H1 (cell line): ENCODE results near the gene SCYGR1. TPM values are rescaled to one million over a fixed set of nuclear protein-coding genes. Genes with fewer than 3 reads are reported as not detected.

Source experiments
- CTCF ChIA-PET: fragments of 300-600 bp; sonication (Branson Sonifier 250); formaldehyde crosslinking; loops from one replicate; lab custom pipeline; 2021; ENCODE audit not compliant: partially characterized antibody; lab: Charles Lee
- POLR2A ChIA-PET: fragments of 300-600 bp; sonication (Branson Sonifier 250); formaldehyde crosslinking; loops from one replicate; lab custom pipeline; 2021; ENCODE audit warnings: inconsistent platforms; ENCODE audit not compliant: partially characterized antibody; lab: Charles Lee
- DNase-seq, 2 experiments: peaks; one replicate each; pipeline versions ENCODE4 v3.0.0 to v3.0.0-alpha.2; 2010 to 2022; ENCODE audit warnings: low spot score in 2 of 2, low read depth in 1 of 2, mixed read lengths in 1 of 2
- FAIRE-seq: peaks from 2 replicates; lab custom pipeline; 2011; peaks lifted over from hg19 to GRCh38; lab: Jason Lieb, UNC
- H2AFZ ChIP-seq: 2 replicates; pipeline ENCODE4 v1.8.1; 2012; ENCODE audit warnings: low read length, inconsistent platforms
- H2AK5ac ChIP-seq: 2 replicates; pipeline ENCODE4 v1.6.1; 2013; ENCODE audit warnings: low read depth, low read length
- H2BK120ac ChIP-seq: replicated peaks from 2 replicates; pipeline ENCODE3; 2013; ENCODE audit warnings: low read depth, low read length, inconsistent platforms
- H2BK12ac ChIP-seq: 2 replicates; pipeline ENCODE4 v1.6.1; 2013; ENCODE audit warnings: low read depth, low read length
- H2BK15ac ChIP-seq: 2 replicates; pipeline ENCODE4 v1.6.1; 2013; ENCODE audit warnings: low read length
- H2BK20ac ChIP-seq: 2 replicates; pipeline ENCODE4 v1.6.1; 2013; ENCODE audit warnings: low read length
- H2BK5ac ChIP-seq: 2 replicates; pipeline ENCODE4 v1.6.1; 2013; ENCODE audit warnings: low read depth, low read length
- H3K14ac ChIP-seq: 2 replicates; pipeline ENCODE4 v1.6.1; 2013; ENCODE audit warnings: inconsistent platforms; ENCODE audit not compliant: insufficient read length
- H3K18ac ChIP-seq: 2 replicates; pipeline ENCODE4 v1.6.1; 2013; ENCODE audit warnings: low read length; ENCODE audit errors: extremely low read depth
- H3K23ac ChIP-seq: 2 replicates; pipeline ENCODE4 v1.6.1; 2013; ENCODE audit warnings: inconsistent platforms; ENCODE audit not compliant: insufficient read length
- H3K23me2 ChIP-seq: 2 replicates; pipeline ENCODE4 v1.6.1; 2013; ENCODE audit warnings: low read depth, low read length
- H3K27ac ChIP-seq: 2 replicates; pipeline ENCODE4 v1.6.1; 2011; ENCODE audit warnings: low read depth, low read length, inconsistent platforms
- H3K27me3 ChIP-seq, 4 experiments: replicated peaks in 1 of 4; 1 replicate in 1 of 4; 2 replicates in 3 of 4; pipeline versions ENCODE4 v1.6.1 to v1.8.1; 2011 to 2013; ENCODE audit warnings: low read length in 3 of 4, mild to moderate bottlenecking in 3 of 4, inconsistent platforms in 2 of 4, mixed read lengths in 2 of 4, moderate library complexity in 1 of 4; ENCODE audit not compliant: control insufficient read depth in 3 of 4, insufficient read depth in 3 of 4; ENCODE audit errors: extremely low read depth in 1 of 4
- H3K36me3 ChIP-seq, 4 experiments: 2 replicates each; pipeline versions ENCODE4 v1.6.1 to v1.8.1; 2011 to 2013; ENCODE audit warnings: mild to moderate bottlenecking in 4 of 4, low read length in 3 of 4, moderate library complexity in 2 of 4, control low read depth in 1 of 4, inconsistent platforms in 1 of 4; ENCODE audit not compliant: insufficient read depth in 4 of 4, control insufficient read depth in 2 of 4
- H3K4ac ChIP-seq: replicated peaks from 2 replicates; pipeline ENCODE3; 2013; ENCODE audit warnings: low read length, low read depth, mixed read lengths, inconsistent platforms; ENCODE audit not compliant: insufficient read length
- H3K4me1 ChIP-seq, 4 experiments: replicated peaks in 1 of 4; 1 replicate in 1 of 4; 2 replicates in 3 of 4; pipeline versions ENCODE4 v1.6.1 to v1.8.1; 2011 to 2013; ENCODE audit warnings: low read length in 3 of 4, inconsistent platforms in 2 of 4, mixed read lengths in 1 of 4; ENCODE audit not compliant: insufficient read depth in 4 of 4, control insufficient read depth in 3 of 4
- H3K4me2 ChIP-seq, 2 experiments: 2 replicates each; pipeline versions ENCODE4 v1.6.1 to v1.8.1; 2011 to 2013; ENCODE audit warnings: low read depth in 2 of 2, low read length in 2 of 2, control low read depth in 1 of 2, inconsistent platforms in 1 of 2, mild to moderate bottlenecking in 1 of 2; ENCODE audit not compliant: insufficient read depth in 1 of 2
- H3K4me3 ChIP-seq, 4 experiments: fragments of 200-600, 300-600 bp in 1 of 4; sonication (generic), shearing (Covaris generic), sonication (Bioruptor Twin) in 1 of 4; 2 replicates each; pipeline versions ENCODE4 v1.5.1 to v1.8.1; 2011 to 2016; ENCODE audit warnings: low read length in 4 of 4, low read depth in 3 of 4, control low read depth in 2 of 4, inconsistent platforms in 2 of 4, mild to moderate bottlenecking in 2 of 4, mixed read lengths in 1 of 4, moderate library complexity in 1 of 4; ENCODE audit not compliant: insufficient read depth in 2 of 4; ENCODE audit errors: extremely low read depth in 1 of 4
- H3K56ac ChIP-seq: replicated peaks from 2 replicates; pipeline ENCODE3; 2013; ENCODE audit warnings: low read depth, mild to moderate bottlenecking, mixed read lengths, low read length, inconsistent platforms; ENCODE audit not compliant: insufficient read length
- H3K79me1 ChIP-seq: 2 replicates; pipeline ENCODE4 v1.6.1; 2013; ENCODE audit warnings: low read depth, low read length, control low read depth
- H3K79me2 ChIP-seq, 2 experiments: 2 replicates each; pipeline versions ENCODE4 v1.6.1 to v1.8.1; 2012 to 2013; ENCODE audit warnings: low read length in 2 of 2, mild to moderate bottlenecking in 2 of 2, inconsistent platforms in 1 of 2; ENCODE audit not compliant: insufficient read depth in 2 of 2, control insufficient read depth in 1 of 2
- H3K9ac ChIP-seq, 4 experiments: replicated peaks in 1 of 4; 1 replicate in 1 of 4; 2 replicates in 3 of 4; pipeline versions ENCODE4 v1.6.1 to v1.8.1; 2011 to 2013; ENCODE audit warnings: low read depth in 3 of 4, low read length in 3 of 4, control low read depth in 2 of 4, mild to moderate bottlenecking in 2 of 4, moderate library complexity in 2 of 4, inconsistent platforms in 1 of 4; ENCODE audit errors: extremely low read depth in 1 of 4
- H3K9me3 ChIP-seq, 2 experiments: 2 replicates each; pipeline versions ENCODE4 v1.6.1 to v1.8.1; 2012 to 2013; ENCODE audit warnings: mild to moderate bottlenecking in 2 of 2, moderate library complexity in 2 of 2, control low read depth in 1 of 2, inconsistent platforms in 1 of 2, low read depth in 1 of 2, low read length in 1 of 2, mixed read lengths in 1 of 2; ENCODE audit not compliant: insufficient read depth in 2 of 2
- H4K20me1 ChIP-seq, 2 experiments: replicated peaks in 1 of 2; 2 replicates each; pipeline versions ENCODE3 to v1.8.1; 2011 to 2013; ENCODE audit warnings: inconsistent platforms in 2 of 2, low read length in 2 of 2, mild to moderate bottlenecking in 1 of 2; ENCODE audit not compliant: insufficient read depth in 2 of 2, control insufficient read depth in 1 of 2
- H4K5ac ChIP-seq: 2 replicates; pipeline ENCODE4 v1.6.1; 2013; ENCODE audit warnings: low read length, low read depth, mixed read lengths, inconsistent platforms; ENCODE audit not compliant: insufficient read length
- H4K8ac ChIP-seq: 2 replicates; pipeline ENCODE4 v1.8.0; 2013; ENCODE audit warnings: mild to moderate bottlenecking, moderate library complexity, low read length, inconsistent platforms; ENCODE audit not compliant: insufficient read depth; ENCODE audit errors: extremely low read depth
- H4K91ac ChIP-seq: replicated peaks from 2 replicates; pipeline ENCODE3; 2013; ENCODE audit warnings: low read length, mixed read lengths, inconsistent platforms; ENCODE audit not compliant: insufficient read length
- ASH2L ChIP-seq: fragments of 200-600, 300-600 bp; sonication (generic); IDR thresholded peaks from one replicate; pipeline ENCODE4 v1.7.1; 2017; ENCODE audit warnings: low read length
- BACH1 ChIP-seq: IDR thresholded peaks from 2 replicates; pipeline ENCODE4 v1.6.1; 2012; ENCODE audit warnings: low read length, improper control_type of control experiment
- CHD1 ChIP-seq: IDR thresholded peaks from 2 replicates; pipeline ENCODE4 v1.6.1; 2012; ENCODE audit warnings: low read depth, low read length, improper control_type of control experiment
- JUN ChIP-seq: IDR thresholded peaks from 2 replicates; pipeline ENCODE4 v1.6.1; 2011; ENCODE audit warnings: low read depth, mild to moderate bottlenecking, improper control_type of control experiment, low read length
- KDM4A ChIP-seq: IDR thresholded peaks from one replicate; pipeline ENCODE4 v1.7.1; 2012; ENCODE audit warnings: low read depth, mild to moderate bottlenecking, moderate library complexity, low read length, inconsistent platforms; ENCODE audit not compliant: severe bottlenecking
- RFX5 ChIP-seq: IDR thresholded peaks from 2 replicates; pipeline ENCODE4 v1.6.1; 2011; ENCODE audit warnings: low read depth, low read length, improper control_type of control experiment, borderline replicate concordance
- RNF2 ChIP-seq: fragments of 200-900, 300-1000 bp; sonication (generic); IDR thresholded peaks from 2 replicates; pipeline ENCODE4 v1.7.1; 2016; ENCODE audit warnings: borderline replicate concordance, low read depth, mild to moderate bottlenecking, antibody characterized with exemption, low read length; ENCODE audit not compliant: poor library complexity, severe bottlenecking; ENCODE audit errors: missing control alignments
- RXRA ChIP-seq: IDR thresholded peaks from 2 replicates; pipeline ENCODE4 v1.6.1; 2011; ENCODE audit warnings: low read depth, mild to moderate bottlenecking, low read length, moderate library complexity; ENCODE audit not compliant: insufficient read depth
- SIX5 ChIP-seq: IDR thresholded peaks from 2 replicates; pipeline ENCODE4 v1.6.1; 2011; ENCODE audit warnings: mild to moderate bottlenecking, low read depth, low read length
- TEAD4 ChIP-seq: IDR thresholded peaks from 2 replicates; pipeline ENCODE4 v1.6.1; 2012; ENCODE audit warnings: low read depth, low read length, inconsistent platforms, mixed read lengths
- YY1 ChIP-seq: IDR thresholded peaks from 2 replicates; pipeline ENCODE4 v1.6.1; 2011; ENCODE audit warnings: low read depth, mild to moderate bottlenecking, low read length
- WGBS, 2 experiments: shearing (Covaris generic) in 1 of 2; methylation state at CpG; one replicate each; pipeline versions ENCODE4 v1.1.6 to v1.1.7; 2013 to 2015; ENCODE audit warnings: low lambda C conversion rate in 2 of 2, mixed read lengths in 2 of 2, inconsistent platforms in 1 of 2, low coverage in 1 of 2, missing lambda C conversion rate in 1 of 2; ENCODE audit not compliant: insufficient replicate concordance in 2 of 2, insufficient coverage in 1 of 2, insufficient read length in 1 of 2; ENCODE audit errors: extremely low coverage in 1 of 2, missing lambda C conversion rate in 1 of 2; 5-methylcytosine and 5-hydroxymethylcytosine counted together
- polyA plus RNA-seq, 7 experiments: library from polyadenylated mRNA; depleted of rRNA in 3 of 7; stranded (reverse) in 5 of 7; unstranded in 2 of 7; fragments of >200 nt in 5 of 7; fragments of 200-250 nt in 2 of 7; gene quantifications; 1 replicate in 5 of 7; 2 replicates in 1 of 7; 4 replicates in 1 of 7; pipeline versions ENCODE4 v1.2.1 to v1.2.3, GENCODE V29; 2011 to 2013; ENCODE audit warnings: missing spikeins in 2 of 7, mixed read lengths in 2 of 7
- total RNA-seq: library from RNA; stranded (reverse); fragmentation: NEBNext Ultra II Directional; extraction: Animal tissue kit (Norgen Biotek cat#: 25700); gene quantifications from 2 replicates; pipeline ENCODE4 v1.2.1, GENCODE V29; 2021
- TF ChIP-seq, protein P1 (sequence below): IDR thresholded peaks from 2 replicates; pipeline ENCODE4 v1.6.1; 2011; ENCODE audit warnings: low read length, improper control_type of control experiment
- TF ChIP-seq, protein P2 (sequence below): IDR thresholded peaks from 2 replicates; pipeline ENCODE4 v1.6.1; 2011; ENCODE audit warnings: low read depth, mild to moderate bottlenecking, low read length; ENCODE audit not compliant: insufficient read depth

Gene SCYGR1
- total and polyA plus RNA-seq, 2 of the 8 experiments (the other 6 are each of a cell fraction or from before 2014, with no cell fraction given), result not detected

GRCh38 chr2:227373389-227373788 lies 14.4 kb downstream of the SCYGR1 start:
- Histone ChIP-seq H3K56ac (no peak overlapping the region), H3K27me3 (peaks cover 0 to 2% (median 0%) of the 10 kb centered on the region in 4 experiments; a peak in 1 of 7 replicates), H3K4me1 (peaks cover 0 to 6% (median 0%) of the 10 kb centered on the region in 4 experiments; a peak in 1 of 7 replicates), H4K8ac (no peak overlapping the region), H3K14ac (no peak overlapping the region), H2BK5ac (no peak overlapping the region), H2AK5ac (no peak overlapping the region), H3K79me2 (no peaks in the 10 kb centered on the region), H3K9ac (no peak overlapping the region), H2BK20ac (no peak overlapping the region), H2BK12ac (no peak overlapping the region), H3K23me2 (peaks cover 2% of the 10 kb centered on the region; the same call in 1 of the 2 replicates), H3K27ac (no peak overlapping the region), H3K79me1 (no peaks in the 10 kb centered on the region), H2AFZ (no peak overlapping the region), H3K36me3 (no peaks in the 10 kb centered on the region), H4K91ac (no peak overlapping the region), H3K4ac (no peak overlapping the region), H3K9me3 (no peaks in the 10 kb centered on the region), H2BK120ac (no peak overlapping the region), H3K4me3 (no peak overlapping the region), H3K23ac (no peak overlapping the region), H4K20me1 (no peaks in the 10 kb centered on the region), H4K5ac (no peak overlapping the region), H3K18ac (no peak overlapping the region), H2BK15ac (no peak overlapping the region), H3K4me2 (no peak overlapping the region)
- WGBS, 2 experiments, result 92% methylated on average over 10 of the region's 10 CpGs; no CpG with 5 or more reads in 1 of the 2 experiments
- no peak for DNase-seq
- no peak for FAIRE-seq
- ChIA-PET POLR2A (no interaction called here), CTCF (interaction anchor here (0.6 to 1.0 kb wide), 2 partner anchors 244 to 340 kb away, joined by 3 to 4 read pairs; no protein-coding TSS in a partner anchor)
- TF ChIP-seq KDM4A, result no peak
- TF ChIP-seq SIX5, result no peak
- no peak for TF ChIP-seq RNF2
- no peak for TF ChIP-seq ASH2L
- TF ChIP-seq JUN, result no peak
- no peak for TF ChIP-seq RFX5
- TF ChIP-seq TEAD4, result no peak
- no peak for TF ChIP-seq RXRA
- TF ChIP-seq, protein P1, sequence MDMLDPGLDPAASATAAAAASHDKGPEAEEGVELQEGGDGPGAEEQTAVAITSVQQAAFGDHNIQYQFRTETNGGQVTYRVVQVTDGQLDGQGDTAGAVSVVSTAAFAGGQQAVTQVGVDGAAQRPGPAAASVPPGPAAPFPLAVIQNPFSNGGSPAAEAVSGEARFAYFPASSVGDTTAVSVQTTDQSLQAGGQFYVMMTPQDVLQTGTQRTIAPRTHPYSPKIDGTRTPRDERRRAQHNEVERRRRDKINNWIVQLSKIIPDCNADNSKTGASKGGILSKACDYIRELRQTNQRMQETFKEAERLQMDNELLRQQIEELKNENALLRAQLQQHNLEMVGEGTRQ, result no peak
- TF ChIP-seq, protein P2, sequence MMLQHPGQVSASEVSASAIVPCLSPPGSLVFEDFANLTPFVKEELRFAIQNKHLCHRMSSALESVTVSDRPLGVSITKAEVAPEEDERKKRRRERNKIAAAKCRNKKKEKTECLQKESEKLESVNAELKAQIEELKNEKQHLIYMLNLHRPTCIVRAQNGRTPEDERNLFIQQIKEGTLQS, result no peak
- TF ChIP-seq CHD1, result no peak
- TF ChIP-seq BACH1, result no peak
- no peak for TF ChIP-seq YY1
